ENCODE measurements around the gene USP5. TPM values are rescaled to one million over a fixed set of nuclear protein-coding genes. Genes with fewer than 3 reads are reported as not detected.
"Not testable (repeated sequence)": the region's sequence is repeated elsewhere in the genome, so short reads cannot be mapped to it uniquely, and the experiment has no call there.

Gene USP5
- total RNA-seq, 2 donors from 2014 or later, result 35.3 to 45.1 TPM

- Histone ChIP-seq H3K9me3 (no peaks in the 10 kb centered on the region), H3K36me3 (peaks cover 21% of the 10 kb centered on the region), H3K27me3 (no peaks in the 10 kb centered on the region), H3K4me1 (peaks cover 0 to 61% of the 10 kb centered on the region in 2 donors), H3K4me3 (peak overlapping the region in 1 of 2 donors; percentile 68), H3K27ac (peak overlapping the region; percentile 77 to 86)
- no peak for DNase-seq (ENCODE audit: low spot score)
- no peak for TF ChIP-seq CTCF (IDR thresholded peaks at IDR 0.05)
These were observed 19.4 kb downstream of the USP5 start for GRCh38 chr12:6871052-6871957.

- H3K36me3 ChIP-seq, result peaks cover 21% of the 10 kb centered on the region
- H3K4me3 ChIP-seq, result peak overlapping the region; percentile 62 to 68
- no peaks in the 10 kb centered on the region for H3K27me3 ChIP-seq
- peaks cover 0 to 54% of the 10 kb centered on the region in 2 donors for H3K4me1 ChIP-seq
- peak overlapping the region; percentile 77 to 86 for H3K27ac ChIP-seq
- DNase-seq (ENCODE audit: low spot score), result peak; percentile 83
- H3K9me3 ChIP-seq, result no peaks in the 10 kb centered on the region
- peak; percentile 86 to 96 for TF ChIP-seq CTCF (IDR thresholded peaks at IDR 0.05)
These were observed 20.4 kb downstream of the USP5 start for GRCh38 chr12:6872073-6873048.

GRCh38 chr12:6873094-6874014, 21.4 kb downstream of the USP5 start, which contains the start of gene SPSB2:
TSS of gene SPSB2 (minus strand) at chr12:6873303. CDS start at chr12:6872901, 402 bp downstream.
- peak within 1 kb of the TSS; percentile 62 to 68 for H3K4me3 ChIP-seq
- H3K9me3 ChIP-seq, result no peaks in the 10 kb centered on the region
- H3K27ac ChIP-seq, result peak within 1 kb of the TSS; percentile 77 to 86
- peaks cover 21% of the 10 kb centered on the region for H3K36me3 ChIP-seq
- peak; percentile 94 for DNase-seq (ENCODE audit: low spot score)
- H3K27me3 ChIP-seq, result no peaks in the 10 kb centered on the region
- peak in 1 of 2 donors; percentile 18 for TF ChIP-seq CTCF (IDR thresholded peaks at IDR 0.05)
- H3K4me1 ChIP-seq, result peaks cover 0 to 52% of the 10 kb centered on the region in 2 donors

- DNase-seq (ENCODE audit: low spot score), result not testable (repeated sequence)
These were observed 22.0 kb downstream of the USP5 start for GRCh38 chr12:6874015-6874368.

DNA sequence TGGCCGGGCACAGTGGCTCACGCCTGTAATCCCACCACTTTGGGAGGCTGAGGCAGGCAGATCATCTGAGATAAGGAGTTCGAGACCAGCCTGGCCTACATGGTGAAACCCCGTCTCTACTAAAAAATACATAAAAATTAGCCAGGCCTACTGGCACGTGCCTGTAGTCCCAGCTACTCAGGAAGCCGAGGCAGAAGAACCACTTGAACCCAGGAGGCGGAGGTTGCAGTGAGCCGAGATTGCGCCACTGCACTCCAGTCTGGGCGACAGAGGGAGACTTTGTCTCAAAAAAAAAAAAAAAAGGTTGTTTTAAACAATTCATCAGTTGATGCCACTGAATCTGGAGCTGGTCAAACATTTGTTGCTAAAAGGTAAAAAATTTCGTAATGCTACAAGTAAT, 27.9 kb downstream of the USP5 start:
- not testable (repeated sequence) for DNase-seq (ENCODE audit: low spot score)

More at GRCh38 chr12:6874015-6874368, 22.0 kb downstream of the USP5 start:
- Histone ChIP-seq H3K4me1 (peaks cover 0 to 45% of the 10 kb centered on the region in 2 donors), H3K36me3 (peaks cover 21% of the 10 kb centered on the region), H3K4me3 (peak overlapping the region; percentile 62 to 68), H3K27ac (peak overlapping the region; percentile 77 to 86)
- not testable (repeated sequence) for H3K27me3 ChIP-seq, H3K9me3 ChIP-seq

DNA sequence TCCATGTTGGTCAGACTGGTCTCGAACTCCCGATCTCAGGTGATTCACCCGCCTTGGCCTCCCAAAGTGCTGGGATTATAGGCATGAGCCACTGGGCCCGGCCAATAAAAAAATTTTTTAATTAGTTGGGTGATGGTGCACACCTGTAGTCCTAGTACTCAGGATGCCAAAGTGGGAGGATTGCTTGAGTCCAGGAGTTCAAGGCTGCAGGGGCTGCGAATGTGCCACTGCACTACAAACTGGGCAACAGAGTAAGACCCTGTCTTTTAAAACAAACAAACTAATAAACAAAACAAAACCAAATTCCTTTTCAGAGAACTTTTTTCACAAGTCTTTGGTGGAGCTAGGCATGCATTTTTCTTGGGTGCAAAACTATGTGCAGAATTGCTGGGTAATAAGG, 31.3 kb downstream of the USP5 start:
- no peaks in the 10 kb centered on the region for H3K36me3 ChIP-seq
- H3K4me1 ChIP-seq, result no peaks in the 10 kb centered on the region
- DNase-seq (ENCODE audit: low spot score), result no peak
- no peaks in the 10 kb centered on the region for H3K27me3 ChIP-seq
- no peak for TF ChIP-seq CTCF (IDR thresholded peaks at IDR 0.05)
- no peak overlapping the region for H3K27ac ChIP-seq
- H3K9me3 ChIP-seq, result no peaks in the 10 kb centered on the region
- H3K4me3 ChIP-seq, result no peak overlapping the region

More for the DNA sequence above, 27.9 kb downstream of the USP5 start:
- not testable (repeated sequence) for H3K36me3 ChIP-seq, H3K4me1 ChIP-seq, H3K9me3 ChIP-seq, H3K27ac ChIP-seq, H3K4me3 ChIP-seq, H3K27me3 ChIP-seq

Measured in right atrium auricular region (tissue), 2 donors.